Activated gamma-delta T cell treated with anti-CD3 and anti-CD28 coated beads, Interleukin-2, amount 50 U/mL, for 16 hours (primary cell): ENCODE data around the gene PRKCD.

Source experiments
- DNase-seq: peaks from one replicate; pipeline ENCODE4 v3.0.0-alpha.2; 2020; ENCODE audit warnings: low read depth

The PRKCD gene

DNA sequence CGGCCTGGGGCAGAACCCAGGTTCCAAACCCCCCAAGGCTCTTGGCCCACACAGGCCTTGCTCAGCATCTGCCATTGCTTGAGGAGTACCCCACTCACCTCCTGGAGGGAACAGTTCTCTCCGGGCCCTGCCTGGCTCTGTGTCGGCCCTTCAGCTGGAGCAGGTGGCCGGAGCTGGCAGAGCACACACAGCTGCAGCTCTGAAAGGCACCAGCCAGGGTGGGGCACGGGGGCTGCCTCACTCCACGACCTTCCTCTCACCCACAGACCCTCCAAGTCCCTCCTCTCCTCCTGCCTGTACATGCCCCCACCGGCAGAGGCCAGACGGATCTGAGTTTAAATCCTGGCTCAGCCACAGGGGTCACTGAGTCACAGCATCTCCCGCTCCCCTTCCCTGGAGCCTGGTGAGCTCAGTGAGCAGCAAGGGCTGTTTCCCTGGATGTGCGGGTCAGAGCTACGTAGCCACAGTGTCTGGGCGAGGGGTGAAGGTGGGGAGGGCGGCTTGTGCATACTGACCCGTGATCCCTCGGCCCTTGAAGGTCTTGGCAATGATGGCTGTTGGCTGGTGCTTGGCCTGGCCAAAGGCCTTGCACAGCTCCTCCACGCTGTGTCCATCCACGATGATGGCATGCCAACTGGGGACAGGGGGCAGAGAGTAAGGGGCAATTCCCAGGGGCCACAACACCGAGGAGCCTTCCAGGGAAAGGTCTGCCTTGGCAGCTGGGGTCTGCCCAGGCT, 71.8 kb downstream of the PRKCD start:
- DNase-seq: no peak

- DNase-seq: no peak
These were observed 73.3 kb downstream of the PRKCD start for GRCh38 chr3:53234130-53234840.

DNA sequence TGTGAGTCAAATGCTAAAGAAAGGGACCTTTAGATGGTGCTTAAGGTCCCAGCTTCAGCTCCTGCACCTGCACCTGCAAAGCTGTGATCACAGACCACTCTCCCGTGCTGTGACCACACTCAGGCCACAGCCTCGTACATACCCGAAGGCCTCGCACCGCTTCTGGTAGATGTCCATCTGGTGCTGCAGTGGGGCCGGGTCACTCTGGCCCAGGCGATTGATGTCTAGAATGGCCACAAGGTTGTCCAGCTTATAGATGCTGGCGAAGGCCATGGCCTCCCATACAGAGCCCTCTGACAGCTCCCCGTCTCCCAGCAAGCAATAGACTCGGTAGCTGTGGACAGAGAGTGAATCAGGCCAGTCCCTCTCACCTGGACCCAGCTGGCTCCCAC, 73.8 kb downstream of the PRKCD start:
- no peak for DNase-seq

- no peak for DNase-seq
These were observed 74.5 kb downstream of the PRKCD start for GRCh38 chr3:53235545-53235944.

GRCh38 chr3:53236112-53236841, 75.3 kb downstream of the PRKCD start:
- DNase-seq: no peak

- no peak for DNase-seq
These were observed 77.2 kb downstream of the PRKCD start for GRCh38 chr3:53238051-53238850.

DNA sequence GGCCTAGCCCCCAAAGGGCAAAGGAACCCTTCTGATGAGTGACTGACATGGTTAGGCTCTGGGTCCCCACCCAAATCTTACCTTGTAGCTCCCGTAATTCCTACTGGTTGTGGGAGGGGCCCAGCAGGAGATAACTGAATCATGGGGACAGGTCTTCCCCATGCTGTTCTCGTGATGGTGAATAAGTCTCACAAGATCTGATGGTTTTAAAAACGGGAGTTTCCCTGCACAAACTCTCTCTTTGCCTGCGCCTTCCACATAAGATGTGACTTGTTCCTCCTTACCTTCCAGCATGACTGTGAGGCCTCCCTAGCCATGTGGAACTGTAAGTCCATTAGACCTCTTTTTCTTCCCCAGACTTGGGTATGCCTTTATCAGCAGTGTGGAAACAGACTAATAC, 77.9 kb downstream of the PRKCD start:
- DNase-seq: no peak

- no peak for DNase-seq
These were observed 78.8 kb downstream of the PRKCD start for GRCh38 chr3:53239800-53240199.

GRCh38 chr3:53240989-53241972, 80.3 kb downstream of the PRKCD start:
- DNase-seq: no peak

DNA sequence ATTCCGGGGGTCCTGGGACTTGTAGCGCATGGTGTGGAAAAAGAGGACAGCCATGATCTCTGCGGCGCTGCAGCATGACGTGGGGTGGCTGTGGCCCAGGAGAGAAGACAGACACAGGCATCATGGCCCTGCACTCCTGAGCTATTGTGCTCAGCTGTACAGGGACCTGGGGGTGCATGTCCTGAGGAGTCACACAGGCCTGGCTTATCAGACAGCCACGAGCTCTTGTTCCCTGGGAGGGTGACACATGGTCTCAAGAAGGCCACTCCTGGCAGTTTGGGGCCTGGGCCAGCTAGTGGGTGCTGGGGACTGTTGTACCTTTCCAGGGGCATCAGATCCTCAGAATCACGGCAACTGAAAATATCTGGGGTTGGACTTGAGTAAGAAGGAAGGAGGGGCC, 81.1 kb downstream of the PRKCD start:
- no peak for DNase-seq
